NCI-H446 (cell line): Measurements from ENCODE around the gene SRSF1.
"Not testable (repeated sequence)": the region's sequence is repeated elsewhere in the genome, so short reads cannot be mapped to it uniquely, and the experiment has no call there.

Source experiments
- DNase-seq, 2 experiments: peaks; one replicate each; lab custom pipeline; 2025; lab: John Stamatoyannopoulos, UW

The SRSF1 gene

GRCh38 chr17:57988301-57989250 is 18.5 kb downstream of the SRSF1 start:
- peak in 1 of 2 experiments; percentile 74 for DNase-seq

- DNase-seq, result peak; percentile 30 to 74
Measured at GRCh38 chr17:57987581-57988300, 19.3 kb downstream of the SRSF1 start, which contains the start of gene VEZF1. Gene VEZF1, minus strand, starts transcription at chr17:57988254. Its CDS starts 143 bp downstream, at chr17:57988111.

GRCh38 chr17:57986841-57987580 is 20.0 kb downstream of the SRSF1 start:
- DNase-seq, result no peak

GRCh38 chr17:57985675-57985974 is 21.4 kb downstream of the SRSF1 start:
- DNase-seq, result no peak

GRCh38 chr17:57984936-57985674 is 21.9 kb downstream of the SRSF1 start:
- no peak for DNase-seq

- DNase-seq, result no peak
Measured at GRCh38 chr17:57984261-57984890, 22.7 kb downstream of the SRSF1 start.

GRCh38 chr17:57983446-57983845 is 23.6 kb downstream of the SRSF1 start:
- DNase-seq, result no peak

GRCh38 chr17:57982452-57983170 is 24.4 kb downstream of the SRSF1 start:
- DNase-seq, result no peak

GRCh38 chr17:57980522-57980921 is 26.5 kb downstream of the SRSF1 start:
- DNase-seq, result no peak

GRCh38 chr17:57979076-57979475 is 28.0 kb downstream of the SRSF1 start:
- DNase-seq, result no peak

- DNase-seq, result no peak
Measured at GRCh38 chr17:57976594-57976993, 30.5 kb downstream of the SRSF1 start.

GRCh38 chr17:57975044-57975443 is 32.0 kb downstream of the SRSF1 start:
- no peak for DNase-seq

GRCh38 chr17:57974053-57974824 is 32.8 kb downstream of the SRSF1 start:
- DNase-seq, result not testable (repeated sequence)

GRCh38 chr17:57972151-57972550 is 34.9 kb downstream of the SRSF1 start:
- no peak for DNase-seq

GRCh38 chr17:57971572-57971971 is 35.5 kb downstream of the SRSF1 start:
- DNase-seq, result no peak

GRCh38 chr17:57970710-57971109 is 36.3 kb downstream of the SRSF1 start:
- DNase-seq, result no peak

- no peak for DNase-seq
Measured at GRCh38 chr17:57968456-57968855, 38.6 kb downstream of the SRSF1 start.

- no peak for DNase-seq
Measured at GRCh38 chr17:57966875-57967274, 40.2 kb downstream of the SRSF1 start.

GRCh38 chr17:57966246-57966645 is 40.8 kb downstream of the SRSF1 start:
- DNase-seq, result no peak
